Measurements from ENCODE around the gene CELF2.
"Not testable (repeated sequence)": the region's sequence is repeated elsewhere in the genome, so short reads cannot be mapped to it uniquely, and the experiment has no call there.

The CELF2 gene

DNA sequence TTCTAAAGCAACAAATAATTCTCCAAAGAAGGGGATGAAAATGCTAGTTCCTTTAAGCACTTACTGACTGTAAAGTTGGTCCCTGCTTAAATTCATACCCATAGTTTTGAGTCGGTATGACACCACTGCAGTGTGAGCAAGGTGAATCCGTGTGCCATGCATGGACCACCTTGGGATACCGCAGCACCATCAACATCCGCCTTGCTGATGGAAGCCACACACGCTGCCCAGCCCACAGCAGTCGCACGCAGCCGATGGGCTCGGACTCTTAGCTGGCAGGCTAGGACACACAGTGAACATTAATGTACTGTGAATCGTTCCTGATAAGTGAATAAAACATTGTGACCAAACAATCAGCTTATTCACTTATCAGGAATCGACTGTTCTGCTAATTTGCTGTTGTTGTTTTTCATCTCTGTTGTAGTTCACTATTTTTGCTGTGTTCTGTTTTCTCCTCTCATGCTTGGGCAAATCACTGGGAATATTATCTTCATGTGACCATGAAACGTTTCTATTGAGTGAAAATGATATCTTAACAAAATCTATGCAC is 318.3 kb downstream of the CELF2 start:
- DNase-seq, result no peak

GRCh38 chr10:11336722-11337162 is 319.1 kb downstream of the CELF2 start:
- no peak for DNase-seq

- no peak for DNase-seq
These were observed 319.8 kb downstream of the CELF2 start for GRCh38 chr10:11337516-11337915.

DNA sequence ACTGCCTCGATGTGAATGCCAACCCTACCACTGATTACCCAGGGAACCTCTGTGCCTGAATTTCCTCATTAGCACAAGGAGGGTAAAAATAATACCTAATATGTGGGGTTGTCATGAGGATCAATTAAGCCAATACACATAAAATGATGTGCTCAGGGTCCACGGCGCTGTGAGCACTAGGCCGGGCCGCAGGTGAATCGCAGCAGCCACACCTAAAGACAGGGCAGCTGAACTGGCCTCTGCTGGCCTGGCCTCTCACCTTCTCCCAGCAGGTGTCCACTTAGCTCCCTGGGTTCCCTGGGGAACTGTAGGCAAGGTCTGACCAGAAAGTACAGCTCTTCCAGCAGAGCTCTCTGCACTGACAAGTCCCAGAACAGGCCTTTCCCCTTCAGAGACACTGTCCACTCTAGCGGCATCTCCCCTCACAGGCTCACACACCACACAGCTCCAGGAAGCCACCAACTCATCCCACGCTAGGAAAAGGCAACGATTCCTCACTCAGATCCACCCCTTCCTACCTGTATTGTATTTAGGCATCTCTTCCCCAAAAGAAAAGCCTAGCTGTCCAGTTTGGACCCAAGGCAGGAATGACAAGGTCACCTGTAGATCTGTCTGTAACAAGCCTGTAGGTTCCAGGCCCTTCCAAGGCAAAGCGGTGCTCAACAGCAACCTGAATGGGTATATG is 320.6 kb downstream of the CELF2 start:
- no peak for DNase-seq

DNA sequence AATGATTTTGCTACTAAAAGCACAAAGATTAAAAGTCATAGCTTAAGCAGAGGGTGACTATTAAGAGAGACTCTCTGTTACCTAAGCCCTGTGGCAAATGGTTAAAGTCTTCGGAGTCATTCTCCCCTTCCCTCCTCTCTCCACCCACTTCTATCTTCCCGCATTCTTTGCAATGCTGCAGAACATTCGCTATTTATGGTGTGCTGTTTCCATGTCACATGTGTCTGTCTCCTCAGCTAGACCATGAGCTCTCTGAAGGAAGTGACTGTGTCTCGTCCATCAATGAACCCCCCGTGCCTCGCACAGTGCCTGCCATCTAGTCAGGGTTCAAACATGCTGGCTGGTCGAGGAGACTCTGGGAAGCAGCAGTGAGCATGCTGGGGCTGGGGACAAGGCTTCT is 321.3 kb downstream of the CELF2 start:
- DNase-seq, result no peak

DNA sequence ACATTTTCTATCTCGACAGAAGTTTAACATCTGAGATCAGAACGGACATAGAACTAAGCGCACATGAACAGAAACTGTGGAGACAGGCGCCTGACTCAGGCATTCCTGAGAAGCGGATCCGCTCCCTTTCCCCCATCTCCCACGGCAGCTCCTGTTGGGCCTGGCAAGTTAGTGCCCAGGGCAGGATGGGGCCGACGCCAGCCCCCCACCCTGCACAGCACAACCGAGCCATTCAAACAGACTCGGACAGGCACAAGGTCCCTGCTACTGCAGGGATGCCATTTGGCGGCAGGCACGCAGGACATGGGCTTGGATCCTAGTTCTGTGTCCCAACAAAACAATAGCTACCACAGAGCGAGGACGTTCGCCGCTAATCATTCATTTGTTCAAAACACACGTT is 322.0 kb downstream of the CELF2 start:
- no peak for DNase-seq

DNA sequence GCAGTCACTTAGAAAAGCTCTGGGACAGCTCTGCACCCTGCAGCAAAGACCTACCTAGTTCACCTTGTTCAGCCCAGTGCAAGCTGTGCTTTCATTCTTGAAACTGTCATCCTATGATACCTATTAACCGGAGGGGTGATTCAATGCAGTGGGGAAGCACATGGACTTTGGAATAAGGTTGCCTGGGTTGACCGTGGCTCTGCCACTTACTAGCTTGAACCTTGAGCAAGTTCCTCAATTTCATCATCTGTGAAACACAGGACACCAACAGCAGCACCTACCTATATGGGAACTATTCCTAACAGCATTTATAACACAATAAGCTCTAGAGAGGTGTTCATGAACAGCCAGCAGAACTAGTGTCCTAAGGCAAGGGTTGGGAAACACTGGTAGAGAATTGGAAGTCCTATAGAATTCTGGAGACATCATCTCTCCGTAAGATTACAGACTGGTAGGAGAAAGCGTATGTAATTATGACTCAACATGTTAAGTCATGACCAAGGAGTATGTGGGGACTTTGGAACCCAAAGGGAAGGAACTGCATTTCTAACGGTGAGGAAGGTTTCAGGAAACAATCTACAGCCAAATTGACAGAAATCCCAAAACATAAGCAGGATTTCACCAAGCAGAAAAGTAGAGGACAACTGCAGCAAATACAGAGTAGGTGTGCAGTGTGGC is 323.8 kb downstream of the CELF2 start:
- no peak for DNase-seq

DNA sequence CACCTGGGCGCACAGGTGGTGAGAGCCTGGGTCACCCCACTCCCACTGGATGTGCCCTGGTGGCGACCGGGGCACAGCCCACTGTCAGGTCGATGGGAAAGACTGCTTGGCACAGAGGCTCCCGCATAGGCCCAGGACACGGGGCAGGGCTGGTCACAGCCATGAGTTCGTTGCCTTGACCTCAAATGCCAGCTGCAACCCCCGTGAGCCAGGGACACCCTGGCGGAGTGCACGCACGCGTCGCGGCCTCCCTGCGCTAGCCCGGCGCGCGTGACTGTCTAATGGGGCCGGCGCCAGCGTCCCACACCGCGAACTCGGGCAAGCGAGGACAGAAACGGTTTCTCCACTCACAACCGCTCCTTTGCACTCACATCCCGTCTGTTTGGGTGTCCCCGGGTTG is 326.4 kb downstream of the CELF2 start:
- DNase-seq, result no peak

GRCh38 chr10:11344550-11344949 is 326.9 kb downstream of the CELF2 start:
- no peak for DNase-seq

DNA sequence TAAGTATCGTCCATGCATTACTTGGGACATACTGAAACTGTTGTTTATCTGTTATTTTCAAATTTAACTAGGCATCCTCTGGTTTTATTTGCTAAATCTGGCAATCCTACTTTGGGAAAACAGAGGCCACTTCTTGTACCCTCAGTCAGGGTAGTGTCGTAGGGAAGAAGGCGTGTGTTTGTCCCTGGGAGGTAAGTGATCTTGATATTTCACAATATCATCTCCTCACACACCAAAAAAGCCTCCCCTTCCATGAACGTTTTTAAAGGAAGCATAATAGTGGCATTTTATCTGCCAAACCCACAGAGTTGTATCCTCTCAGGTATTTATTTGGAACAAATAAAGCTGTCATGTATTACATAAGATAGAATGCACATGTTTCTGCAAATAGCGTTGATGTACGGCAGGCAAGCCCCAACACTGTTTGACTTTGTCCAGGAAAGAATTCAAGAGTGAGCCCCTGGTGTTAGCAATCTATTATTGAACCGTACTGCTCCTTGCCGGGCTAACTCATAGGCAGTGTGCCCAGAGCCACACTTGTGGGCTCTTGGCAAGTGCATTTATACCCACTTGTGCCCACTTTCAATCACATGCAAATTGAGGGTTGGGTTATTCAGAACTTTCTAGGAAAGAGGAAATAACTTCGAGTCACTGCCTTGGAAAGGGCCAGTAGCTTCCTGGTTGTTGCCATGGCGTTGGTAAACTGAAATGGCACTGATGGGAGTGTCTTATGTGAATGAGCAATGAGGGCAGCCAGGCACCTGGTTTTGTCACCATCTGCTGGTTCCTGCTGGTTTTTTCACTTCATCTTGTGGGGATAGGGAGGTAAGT is 327.8 kb downstream of the CELF2 start:
- DNase-seq, result peak; percentile 5

- not testable (repeated sequence) for DNase-seq
These were observed 329.9 kb downstream of the CELF2 start for GRCh38 chr10:11347580-11347979.

DNA sequence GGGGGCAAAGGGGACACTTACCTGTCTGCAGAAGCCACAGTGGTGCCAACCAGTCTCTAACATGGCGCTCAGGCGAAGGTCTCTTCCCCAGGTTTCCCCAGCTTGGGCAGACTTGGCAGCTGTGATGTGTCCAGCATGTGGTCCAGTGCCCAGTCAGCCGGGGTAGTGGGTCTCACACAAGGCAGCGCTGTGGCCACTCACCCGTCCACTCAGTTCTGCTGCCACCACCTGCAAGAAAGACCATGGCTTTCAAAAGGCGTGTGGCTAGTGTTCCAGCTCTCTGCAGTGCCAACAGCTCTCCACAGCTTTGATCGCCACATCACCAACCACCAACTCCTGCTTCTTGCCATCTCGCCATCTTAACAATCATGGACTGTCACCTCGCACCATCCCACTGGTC is 334.1 kb downstream of the CELF2 start:
- DNase-seq, result no peak

DNA sequence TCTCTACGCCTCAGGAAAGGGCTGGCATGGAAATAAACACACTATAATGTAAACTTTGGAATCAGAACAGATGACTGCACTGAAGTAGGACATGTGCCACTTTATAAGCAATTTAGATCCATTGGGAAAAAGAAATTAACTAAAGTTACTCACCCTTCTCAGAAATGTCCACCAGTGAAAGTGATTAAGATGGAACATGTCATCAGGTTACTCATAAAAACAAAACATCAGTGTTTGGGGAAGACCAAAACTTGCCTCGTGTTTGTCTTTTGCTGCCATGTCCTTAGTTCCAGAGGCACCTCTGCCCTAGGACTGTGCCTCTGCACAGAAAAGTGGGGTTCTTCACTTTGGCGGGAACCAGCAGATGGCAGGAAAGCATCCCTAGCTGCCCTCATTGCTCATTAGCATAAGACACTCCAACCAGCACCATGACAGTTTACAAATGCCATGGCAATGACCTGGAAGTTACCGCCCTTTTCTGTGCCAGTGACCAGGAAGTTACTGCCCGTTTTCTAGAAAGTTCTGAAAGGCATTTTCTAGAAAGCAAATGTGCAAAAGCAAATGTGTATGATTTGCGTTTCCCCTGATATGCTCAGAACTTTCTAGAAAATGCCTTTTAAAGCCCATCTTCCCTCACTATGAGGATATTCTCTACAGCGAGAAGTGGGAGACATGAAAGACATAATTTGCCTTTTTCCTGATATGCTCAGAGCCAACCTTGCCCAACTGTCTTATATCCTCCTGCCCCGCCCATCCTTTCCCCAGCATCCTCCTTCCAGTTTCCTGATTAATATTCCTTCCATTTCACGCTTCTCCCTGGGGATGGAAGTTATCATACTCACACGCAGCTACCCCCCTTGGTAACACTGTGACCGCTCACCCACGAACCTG is 335.6 kb downstream of the CELF2 start:
- DNase-seq, result no peak

DNA sequence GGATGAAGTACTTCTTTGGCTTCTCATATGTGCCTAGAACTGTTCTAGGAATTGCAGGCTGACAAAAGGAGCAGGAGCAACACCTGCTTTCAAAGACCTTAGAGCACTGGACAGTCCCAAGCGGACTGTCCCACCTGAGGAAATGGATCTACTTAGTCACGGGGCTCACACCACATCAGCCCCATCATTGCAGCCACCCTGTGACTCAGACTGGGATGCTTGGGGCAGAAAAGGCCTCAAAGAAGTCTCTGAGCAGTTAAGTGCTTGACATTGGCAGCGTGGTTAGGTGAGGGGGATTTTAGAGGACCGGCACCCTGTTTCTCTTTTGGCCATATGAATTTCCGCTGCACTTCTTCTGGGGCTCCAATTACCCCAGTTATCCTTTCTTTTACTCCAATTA is 337.2 kb downstream of the CELF2 start:
- DNase-seq, result no peak

DNA sequence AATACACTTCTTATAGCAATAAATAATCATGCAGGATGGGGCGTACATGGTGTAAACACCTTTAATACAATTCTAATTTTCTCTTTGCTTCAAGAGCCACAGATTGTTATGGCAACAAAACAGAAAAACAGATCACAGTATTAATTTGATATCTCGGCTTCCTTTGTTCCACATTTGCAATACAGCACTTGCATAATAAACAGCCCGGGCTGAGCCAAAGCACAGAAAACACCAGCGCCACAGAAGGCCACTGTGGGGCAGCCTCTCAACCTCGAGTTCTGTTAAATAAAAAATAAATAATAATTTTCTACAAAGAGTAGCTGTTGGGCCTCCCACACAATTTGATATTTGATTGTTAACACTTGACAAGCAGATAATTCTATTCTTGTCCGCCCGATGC is 337.9 kb downstream of the CELF2 start:
- DNase-seq, result no peak

DNA sequence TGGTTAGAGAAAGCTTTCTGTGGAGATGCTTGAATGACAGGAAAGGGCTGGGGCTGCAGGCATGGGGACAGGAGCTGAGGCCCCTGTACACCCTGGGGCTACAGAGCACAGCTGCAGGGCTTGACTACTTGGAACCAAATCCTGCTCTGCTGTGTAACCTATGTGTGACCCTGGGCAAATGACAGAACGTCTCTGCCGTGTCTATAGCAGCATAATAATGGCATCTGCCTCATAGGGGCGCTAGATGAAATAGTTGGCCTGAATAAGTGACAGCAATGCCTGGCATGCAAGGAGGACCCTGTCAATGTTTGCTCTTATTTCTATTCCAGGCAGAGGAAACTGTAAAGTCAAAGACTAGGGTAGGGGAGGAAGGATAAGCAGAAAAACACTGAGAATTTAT is 339.8 kb downstream of the CELF2 start:
- no peak for DNase-seq

DNA sequence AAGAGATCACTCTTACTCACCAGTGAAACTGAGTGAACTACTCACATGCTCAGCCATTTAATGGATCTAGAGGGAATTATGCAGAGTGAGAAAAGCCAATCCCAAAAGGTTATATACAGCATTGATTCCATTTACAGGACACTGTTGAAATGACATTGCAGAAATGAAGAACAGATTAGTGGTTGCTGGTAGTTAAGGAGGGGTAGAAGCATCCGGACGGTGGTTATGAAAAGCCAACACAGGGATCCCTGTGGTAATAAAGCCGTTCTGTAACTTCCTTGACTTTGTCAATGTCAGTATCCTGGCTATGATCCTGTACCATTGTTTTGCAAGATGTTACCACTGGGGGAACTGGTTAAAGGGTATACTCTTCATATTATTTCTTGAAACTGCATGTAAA is 340.3 kb downstream of the CELF2 start:
- DNase-seq, result no peak

DNA sequence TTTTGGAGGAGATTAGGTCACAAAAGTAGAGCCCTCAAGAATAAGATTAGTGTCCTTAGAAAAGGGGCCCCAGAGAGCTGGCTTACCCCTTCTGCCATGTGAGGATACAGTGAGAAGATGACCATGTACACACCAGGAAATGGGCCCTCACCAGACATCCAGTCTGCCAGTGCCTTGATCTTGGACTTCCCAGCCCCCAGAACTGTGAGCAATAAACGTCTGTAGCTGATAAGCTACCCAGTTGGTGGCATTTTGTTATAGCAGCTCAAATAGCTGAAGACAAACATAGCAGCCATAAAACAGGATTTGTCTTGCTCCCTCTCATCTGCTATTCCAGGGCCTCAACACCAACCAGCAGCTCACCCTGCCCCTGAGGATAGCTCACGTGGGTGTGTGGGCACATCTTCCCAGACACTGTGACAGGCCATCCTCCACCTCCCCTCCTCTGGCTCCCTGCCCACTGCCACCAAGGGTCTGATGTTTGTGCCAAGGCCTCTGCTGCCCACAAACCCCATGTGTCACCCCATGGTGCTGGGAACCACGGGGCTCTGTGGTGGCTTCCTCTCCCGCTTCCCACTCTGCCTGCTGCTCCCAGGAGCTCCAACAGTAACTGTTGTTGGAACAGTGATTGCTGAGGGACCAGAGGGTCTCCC is 341.4 kb downstream of the CELF2 start:
- no peak for DNase-seq

DNA sequence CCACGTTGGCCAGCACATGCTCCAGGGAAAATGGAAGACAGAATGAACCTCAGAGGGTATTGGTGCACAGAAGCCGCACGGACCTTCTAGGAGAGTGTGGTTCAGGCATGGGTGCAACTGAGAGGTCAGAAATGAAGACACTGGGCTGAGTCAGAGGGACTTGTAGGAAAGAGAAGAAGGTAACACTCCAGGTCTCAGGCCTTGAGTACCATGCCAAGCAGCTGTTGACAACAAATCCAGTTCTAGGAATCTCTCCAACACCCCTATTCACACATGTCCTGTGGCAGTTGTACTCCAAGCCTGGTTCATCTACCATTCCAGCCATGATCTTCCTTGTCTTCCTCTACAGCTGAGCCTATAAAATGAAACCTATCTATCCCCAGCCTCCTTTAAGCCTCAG is 342.2 kb downstream of the CELF2 start:
- no peak for DNase-seq

- no peak for DNase-seq
These were observed 345.8 kb downstream of the CELF2 start for GRCh38 chr10:11363497-11363896.

DNA sequence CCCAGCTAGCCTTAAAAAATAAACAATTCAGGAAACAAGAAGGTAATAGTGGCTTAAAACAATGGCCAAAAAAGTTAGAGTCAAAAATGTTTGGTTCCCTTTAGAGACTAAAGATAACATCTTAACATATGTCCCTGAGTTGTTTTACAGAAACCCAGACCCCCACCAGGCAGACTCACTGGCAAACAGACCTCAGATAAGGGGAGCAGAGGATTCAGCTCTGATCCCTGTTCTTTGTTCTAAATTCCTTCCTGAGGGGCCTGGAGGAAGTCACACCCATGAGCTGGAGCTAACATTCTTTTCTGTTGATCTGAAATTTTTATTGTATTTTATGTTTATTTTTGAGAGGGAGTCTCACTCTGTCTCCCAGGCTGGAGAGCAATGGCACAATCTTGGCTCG is 346.6 kb downstream of the CELF2 start:
- DNase-seq, result no peak

GRCh38 chr10:11366889-11367288 is 349.2 kb downstream of the CELF2 start:
- not testable (repeated sequence) for DNase-seq
